NCI-H82 (cell line): Measurements from ENCODE around the gene C1orf167.

ENCODE experiments used
- DNase-seq: peaks from one replicate; lab custom pipeline; 2025; lab: John Stamatoyannopoulos, UW

C1orf167 gene

GRCh38 chr1:11784993-11785769 is 23.2 kb downstream of the C1orf167 start:
- DNase-seq = peak; percentile 64

DNA sequence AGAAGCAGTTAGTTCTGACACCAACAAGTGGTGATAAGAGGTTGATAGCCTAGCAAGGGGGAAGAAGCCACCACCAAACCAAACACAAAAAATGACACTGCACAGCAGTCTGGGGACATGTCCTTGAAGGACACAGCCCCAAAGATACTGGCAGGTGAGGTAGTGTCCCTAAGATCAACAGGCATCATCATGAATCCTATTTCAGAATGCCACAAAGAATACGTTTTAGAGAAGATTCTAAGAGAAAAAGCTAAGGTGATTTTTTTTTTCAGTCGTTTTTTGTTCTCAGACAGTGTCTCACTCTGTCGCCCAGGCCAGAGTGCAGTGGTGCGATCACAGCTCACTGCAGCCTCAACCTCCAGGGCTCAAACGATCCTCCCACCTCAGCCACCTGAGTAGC is 24.2 kb downstream of the C1orf167 start:
- DNase-seq = no peak

- DNase-seq = no peak
Measured at GRCh38 chr1:11787251-11787803, 25.3 kb downstream of the C1orf167 start.

DNA sequence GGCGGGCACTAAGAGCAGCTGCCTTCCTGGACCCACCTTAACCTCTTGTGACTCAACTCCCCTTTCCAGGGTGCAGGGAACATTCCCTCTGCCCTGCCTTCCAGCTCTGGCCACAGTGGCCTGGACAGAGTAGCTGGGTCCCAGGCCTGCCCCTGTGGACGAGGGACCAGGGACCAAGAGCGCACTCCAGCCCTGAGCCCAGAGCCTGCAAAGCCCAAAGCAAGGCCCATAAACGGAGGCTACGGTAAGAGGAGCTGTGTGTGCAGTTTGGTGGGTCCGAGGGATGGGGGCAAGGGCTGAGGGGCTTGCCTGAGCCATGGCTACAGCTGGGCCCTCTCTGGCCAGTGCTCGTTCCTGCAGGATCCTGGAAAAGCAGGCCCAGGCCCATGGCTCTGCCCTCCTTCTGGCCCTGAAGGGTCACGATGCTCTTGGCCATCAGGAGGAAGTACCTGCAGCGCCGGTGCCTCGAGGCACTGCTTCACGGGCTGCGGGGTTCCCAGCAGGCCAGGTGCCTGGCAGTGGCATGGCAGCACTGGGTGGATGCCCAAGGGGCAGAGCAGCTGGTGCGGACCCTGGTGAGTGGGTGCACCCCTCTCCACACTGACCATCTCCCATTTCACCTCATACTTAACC is 25.9 kb downstream of the C1orf167 start:
- no peak for DNase-seq

- DNase-seq = no peak
Measured at GRCh38 chr1:11788549-11789053, 26.6 kb downstream of the C1orf167 start.

DNA sequence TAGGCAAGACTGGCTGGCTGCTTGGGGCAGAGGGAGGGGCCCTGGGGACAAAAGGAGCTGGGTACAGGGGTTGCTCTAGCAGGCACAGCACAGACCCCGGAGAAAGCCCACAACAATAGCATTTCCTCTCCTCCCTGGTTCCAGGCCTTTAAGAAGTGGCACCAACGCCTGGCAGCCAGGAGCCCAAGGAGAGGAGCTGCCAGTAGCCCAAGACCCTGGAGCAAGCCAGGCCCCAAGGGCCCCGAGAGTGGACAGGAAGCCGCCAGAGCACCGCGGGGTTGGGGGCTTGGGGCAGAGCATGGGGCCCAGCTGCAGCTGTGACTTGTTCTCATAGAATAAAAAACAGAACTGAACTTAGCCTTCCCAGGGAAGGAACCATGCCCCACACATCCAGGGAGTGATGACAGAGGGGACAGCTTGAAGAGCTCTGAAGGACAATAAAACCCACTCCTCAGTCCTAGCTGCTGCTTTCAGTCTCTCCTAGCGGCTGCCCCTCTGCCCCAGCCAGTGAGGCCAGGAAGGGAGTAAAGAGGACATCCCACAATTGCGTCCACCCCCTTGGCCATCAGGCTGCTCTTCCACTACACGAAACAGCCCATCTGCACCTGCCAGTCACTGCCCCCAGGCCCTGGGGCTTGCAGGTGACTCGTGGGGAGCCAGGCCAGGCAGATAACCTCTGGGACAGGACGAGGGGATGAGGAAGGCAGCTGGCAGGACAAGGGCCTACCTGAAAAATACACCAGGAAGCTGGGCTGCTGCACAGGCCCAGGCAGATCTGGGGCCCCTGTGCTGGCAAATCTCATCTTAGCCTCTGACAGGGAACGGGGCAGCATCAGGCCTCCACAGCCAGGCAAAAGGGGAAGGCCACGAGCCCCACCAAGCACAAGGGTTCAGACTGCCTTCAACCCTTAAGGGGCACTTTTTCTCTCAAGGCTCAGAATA is 27.4 kb downstream of the C1orf167 start:
- DNase-seq = no peak

DNA sequence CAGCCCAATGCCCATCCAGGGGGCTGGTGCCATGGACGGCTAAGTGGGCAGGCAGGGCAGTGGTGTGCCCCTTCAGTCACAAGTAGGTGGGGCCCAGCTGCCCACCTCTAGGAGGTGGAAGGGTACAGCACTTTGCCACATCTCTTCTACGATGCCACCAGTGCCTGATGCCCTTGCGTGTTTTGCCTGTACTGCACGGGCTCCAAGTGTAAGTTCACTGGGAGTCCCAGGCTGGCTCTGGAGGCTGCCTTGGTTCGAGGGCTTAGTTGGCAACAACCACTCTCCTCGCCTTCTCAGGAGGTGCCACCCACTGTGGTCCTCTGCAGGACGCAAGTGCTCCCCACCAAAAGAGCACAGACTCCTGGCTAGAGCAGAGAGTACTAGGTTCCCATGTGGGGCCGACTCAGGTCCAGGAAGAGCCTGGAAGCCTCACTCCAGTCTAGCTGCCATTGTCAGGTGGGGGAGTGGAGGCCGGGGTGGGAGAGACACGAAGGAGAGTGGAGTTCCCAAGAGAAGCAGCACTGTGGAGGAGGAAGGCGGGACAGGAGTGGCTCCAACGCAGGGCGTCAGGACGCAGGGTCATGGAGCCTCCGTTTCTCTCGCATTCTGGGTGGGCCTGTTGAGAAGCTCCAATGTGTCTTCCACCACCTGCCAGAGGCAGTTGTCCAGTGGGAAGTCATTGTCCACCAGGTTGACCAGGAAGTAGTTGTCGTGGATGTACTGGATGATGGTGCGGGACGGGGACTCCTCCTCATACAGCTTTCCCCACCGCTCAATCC is 28.3 kb downstream of the C1orf167 start:
- DNase-seq = no peak

- DNase-seq = no peak
Measured at GRCh38 chr1:11790880-11791715, 29.1 kb downstream of the C1orf167 start.

DNA sequence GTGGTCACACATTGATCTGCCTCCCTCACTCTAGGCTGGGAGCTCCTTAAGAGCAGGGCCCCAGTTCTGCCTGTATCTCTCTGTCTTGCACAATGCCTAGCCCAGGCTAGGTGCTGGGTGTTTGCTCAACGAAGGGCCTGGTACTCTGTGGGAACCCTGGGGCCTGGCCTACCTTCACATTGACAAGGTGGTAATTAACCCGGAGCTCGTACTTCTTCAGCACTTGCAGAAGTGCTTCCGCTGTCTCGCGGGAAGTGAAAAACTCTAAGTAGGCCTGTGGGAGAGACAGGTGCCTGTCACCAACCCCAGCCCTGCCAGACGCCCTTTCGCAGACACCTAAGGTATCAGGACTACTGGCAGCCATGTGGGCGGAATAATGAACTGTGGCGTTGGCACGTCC is 30.1 kb downstream of the C1orf167 start:
- DNase-seq = no peak

- no peak for DNase-seq
Measured at GRCh38 chr1:11793819-11794218, 31.8 kb downstream of the C1orf167 start.

DNA sequence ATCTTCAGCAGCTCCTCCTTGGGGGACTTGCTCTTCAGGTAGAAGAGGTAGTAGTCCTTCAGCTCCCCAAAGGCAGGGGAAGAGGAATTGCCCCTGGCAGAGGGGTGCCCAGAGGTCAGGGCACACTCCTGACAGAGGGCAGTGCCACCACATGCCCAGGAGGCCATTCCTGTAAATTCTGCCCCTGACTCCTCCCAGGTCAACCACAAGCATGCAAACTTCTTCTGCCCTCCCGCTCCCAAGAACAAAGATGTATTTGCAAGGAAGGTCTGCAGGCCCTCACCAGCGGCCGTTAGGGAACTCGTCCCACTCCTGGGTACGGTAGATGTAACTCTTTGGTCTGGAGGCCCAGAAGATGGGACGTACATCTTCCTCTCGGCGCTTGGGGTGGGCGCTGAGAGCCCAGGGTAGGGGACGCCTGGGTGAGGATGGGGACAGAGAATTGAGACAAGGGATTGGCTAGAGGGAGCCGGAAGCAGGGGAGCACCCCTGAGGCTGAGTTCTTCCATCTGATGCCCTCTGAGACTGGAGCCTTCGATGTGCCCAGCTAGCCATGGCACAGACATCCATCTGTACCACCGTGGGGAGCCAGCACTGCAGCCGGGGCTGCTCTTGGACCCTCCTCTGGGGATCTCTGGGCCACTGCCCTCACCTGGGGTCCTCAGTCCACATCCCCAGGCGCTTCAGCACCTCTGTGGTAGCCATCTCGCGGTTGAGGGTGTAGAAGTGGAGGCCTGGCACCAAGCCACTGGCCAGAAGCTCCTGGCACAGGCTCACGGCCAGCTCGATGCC is 32.6 kb downstream of the C1orf167 start:
- no peak for DNase-seq

DNA sequence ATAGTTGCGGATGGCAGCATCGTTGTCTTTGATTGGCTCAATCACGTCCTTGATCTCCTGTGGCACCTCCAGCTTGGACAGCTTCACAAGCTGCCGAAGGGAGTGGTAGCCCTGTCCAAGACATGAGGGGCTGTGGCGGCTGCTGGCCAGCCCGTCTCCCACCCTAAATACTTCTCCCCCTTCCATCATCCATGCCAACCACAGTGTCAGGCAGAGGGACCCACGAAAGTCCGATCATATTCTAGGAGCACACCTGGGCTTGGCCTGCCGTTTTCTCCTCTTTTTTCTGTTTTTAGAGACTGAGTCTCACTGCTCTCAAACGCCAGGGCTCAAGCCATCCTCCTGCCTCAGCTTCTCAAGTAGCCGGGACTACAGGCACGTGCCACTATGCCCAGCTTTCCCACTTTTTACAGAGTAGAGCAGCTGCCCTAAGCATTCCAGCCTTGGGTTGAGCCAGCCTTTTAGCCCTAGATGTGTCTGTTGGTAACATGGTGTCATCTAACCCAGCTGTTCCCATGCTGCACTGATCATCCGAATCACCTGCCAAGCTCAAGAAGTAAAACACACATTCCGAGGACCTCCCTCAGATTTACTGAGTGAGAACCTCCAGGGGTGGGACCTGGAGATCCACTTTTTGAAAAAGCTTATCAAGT is 33.4 kb downstream of the C1orf167 start:
- DNase-seq = no peak

DNA sequence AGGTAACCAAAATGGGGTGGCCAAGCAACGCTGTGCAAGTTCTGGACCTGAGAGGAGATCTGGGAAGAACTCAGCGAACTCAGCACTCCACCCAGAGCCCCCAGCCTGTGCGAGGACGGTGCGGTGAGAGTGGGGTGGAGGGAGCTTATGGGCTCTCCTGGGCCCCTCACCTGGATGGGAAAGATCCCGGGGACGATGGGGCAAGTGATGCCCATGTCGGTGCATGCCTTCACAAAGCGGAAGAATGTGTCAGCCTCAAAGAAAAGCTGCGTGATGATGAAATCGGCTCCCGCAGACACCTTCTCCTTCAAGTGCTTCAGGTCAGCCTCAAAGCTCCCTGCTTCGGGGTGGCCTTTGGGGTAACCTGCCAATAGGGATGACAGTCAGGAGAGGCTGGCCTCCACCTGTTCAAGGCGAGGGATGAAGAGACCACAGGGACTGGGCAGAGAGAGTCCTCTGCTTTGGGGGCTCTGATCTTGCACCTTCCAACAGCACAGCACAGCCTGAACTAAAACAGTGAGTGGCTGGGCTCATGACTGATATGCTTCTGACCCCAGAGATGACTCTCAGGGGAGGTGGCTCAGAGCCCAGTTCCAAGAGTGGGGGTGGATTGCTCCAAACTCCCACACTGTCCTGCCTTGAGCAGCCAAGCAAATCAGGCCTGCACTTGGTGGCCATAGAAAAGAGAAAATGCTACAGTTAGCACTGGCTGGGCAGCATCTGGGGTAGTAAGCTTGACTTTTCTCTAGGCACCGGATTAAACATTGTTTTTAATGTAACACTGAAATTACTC is 34.2 kb downstream of the C1orf167 start:
- no peak for DNase-seq

GRCh38 chr1:11797525-11798216 is 35.7 kb downstream of the C1orf167 start:
- no peak for DNase-seq

DNA sequence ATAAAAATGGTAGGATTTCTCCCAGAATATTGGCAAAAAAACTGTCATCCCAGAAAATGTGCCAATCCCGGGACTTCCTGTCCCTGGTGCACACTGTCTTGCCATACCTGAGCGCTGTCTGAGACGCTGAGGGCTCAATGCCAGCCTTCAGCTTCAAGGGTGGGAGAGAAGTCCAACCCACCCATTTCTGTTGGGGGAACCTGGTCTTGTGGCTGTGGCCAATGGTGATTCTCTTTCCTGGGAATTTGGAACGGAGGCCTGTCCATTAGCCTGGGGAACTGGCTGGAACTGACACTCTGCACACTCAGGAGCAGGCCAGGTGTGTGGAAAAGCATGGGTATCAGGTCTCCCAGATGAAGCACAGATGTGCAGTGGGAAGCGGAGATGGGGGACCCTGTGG is 37.1 kb downstream of the C1orf167 start:
- DNase-seq = no peak

DNA sequence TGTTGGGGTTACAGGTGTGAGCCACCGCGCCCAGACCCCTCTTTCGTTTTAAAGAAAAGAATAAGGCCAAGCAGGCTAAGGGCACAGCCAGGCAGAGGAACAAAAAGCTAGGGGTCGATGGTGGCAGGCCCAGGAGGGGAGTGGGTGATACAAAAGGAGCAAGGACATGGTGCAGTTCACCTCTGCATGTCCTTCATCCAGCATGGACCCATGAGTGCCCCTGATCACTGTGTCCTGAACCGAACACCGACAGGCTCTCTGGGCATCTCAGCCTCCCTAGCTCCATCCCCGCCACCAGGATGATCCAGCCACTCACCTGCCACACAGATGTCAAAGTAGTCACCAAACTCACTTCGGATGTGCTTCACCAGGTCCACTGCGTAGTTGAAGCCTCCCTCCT is 37.9 kb downstream of the C1orf167 start:
- DNase-seq = no peak

GRCh38 chr1:11800391-11800755 is 38.4 kb downstream of the C1orf167 start:
- no peak for DNase-seq
